Kidney epithelial cell (primary cell): Measurements from ENCODE around the gene TAS2R19. TPM values are rescaled to one million over a fixed set of nuclear protein-coding genes. Genes with fewer than 3 reads are reported as not detected.

Experiments used
- DNase-seq: peaks from one replicate; pipeline ENCODE4 v3.0.0-alpha.2; 2010; ENCODE audit warnings: low read depth
- H3K27me3 ChIP-seq: 2 replicates; pipeline ENCODE4 v1.6.0; 2011; ENCODE audit warnings: low read length; ENCODE audit not compliant: control insufficient read depth, insufficient read depth
- H3K36me3 ChIP-seq: 2 replicates; pipeline ENCODE4 v1.5.1; 2011; ENCODE audit warnings: low read length; ENCODE audit not compliant: control insufficient read depth, insufficient read depth
- H3K4me3 ChIP-seq: 2 replicates; pipeline ENCODE4 v1.5.1; 2011; ENCODE audit warnings: low read depth, mild to moderate bottlenecking, control low read depth, low read length
- total RNA-seq: library from RNA; depleted of rRNA; stranded (reverse); fragments of >200 nt; gene quantifications from 2 replicates; pipeline ENCODE4 v1.2.3, GENCODE V29; 2015
- TF ChIP-seq, protein P1 (sequence below): IDR thresholded peaks from 2 replicates; pipeline ENCODE4 v1.5.1; 2011; ENCODE audit warnings: mild to moderate bottlenecking, moderate library complexity, low read length, control low read depth, inconsistent platforms; ENCODE audit not compliant: insufficient read depth, poor library complexity, severe bottlenecking

TAS2R19 gene
- total RNA-seq, 1 donor from 2014 or later: not detected

DNA sequence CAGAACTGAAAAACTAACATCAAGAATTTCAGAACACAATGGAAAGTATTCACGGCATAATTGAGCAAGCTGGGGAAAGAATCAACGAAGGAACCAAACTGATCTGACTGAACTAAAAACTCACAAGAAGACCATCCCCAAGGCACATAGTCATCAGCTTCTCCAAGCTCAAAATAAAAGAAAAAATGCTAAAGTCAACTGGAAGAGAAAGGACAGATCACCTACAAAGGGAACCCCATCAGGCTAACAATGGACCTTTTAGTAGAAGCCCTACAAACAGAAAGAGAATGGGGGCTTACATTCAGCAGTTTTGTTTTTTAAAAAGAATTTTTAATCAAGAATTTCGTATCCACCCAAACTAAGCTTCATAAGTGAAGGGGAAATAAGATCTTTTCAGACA is 47.5 kb downstream of the TAS2R19 start:
- Histone ChIP-seq H3K27me3 (no peaks in the 10 kb centered on the region), H3K4me3 (no peak overlapping the region), H3K36me3 (no peaks in the 10 kb centered on the region)
- TF ChIP-seq, protein P1, sequence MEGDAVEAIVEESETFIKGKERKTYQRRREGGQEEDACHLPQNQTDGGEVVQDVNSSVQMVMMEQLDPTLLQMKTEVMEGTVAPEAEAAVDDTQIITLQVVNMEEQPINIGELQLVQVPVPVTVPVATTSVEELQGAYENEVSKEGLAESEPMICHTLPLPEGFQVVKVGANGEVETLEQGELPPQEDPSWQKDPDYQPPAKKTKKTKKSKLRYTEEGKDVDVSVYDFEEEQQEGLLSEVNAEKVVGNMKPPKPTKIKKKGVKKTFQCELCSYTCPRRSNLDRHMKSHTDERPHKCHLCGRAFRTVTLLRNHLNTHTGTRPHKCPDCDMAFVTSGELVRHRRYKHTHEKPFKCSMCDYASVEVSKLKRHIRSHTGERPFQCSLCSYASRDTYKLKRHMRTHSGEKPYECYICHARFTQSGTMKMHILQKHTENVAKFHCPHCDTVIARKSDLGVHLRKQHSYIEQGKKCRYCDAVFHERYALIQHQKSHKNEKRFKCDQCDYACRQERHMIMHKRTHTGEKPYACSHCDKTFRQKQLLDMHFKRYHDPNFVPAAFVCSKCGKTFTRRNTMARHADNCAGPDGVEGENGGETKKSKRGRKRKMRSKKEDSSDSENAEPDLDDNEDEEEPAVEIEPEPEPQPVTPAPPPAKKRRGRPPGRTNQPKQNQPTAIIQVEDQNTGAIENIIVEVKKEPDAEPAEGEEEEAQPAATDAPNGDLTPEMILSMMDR: no peak
- DNase-seq: no peak

Other genes starting within 250 kb of the TAS2R19 start
- not detected in 2 replicates for gene TAS2R7, start 220.0 kb downstream of the TAS2R19 start, total RNA-seq
- gene TAS2R8, start 215.3 kb downstream of the TAS2R19 start, total RNA-seq: 0.08 TPM in 1 of 2 replicates, not detected in the other
- gene TAS2R9, start 212.5 kb downstream of the TAS2R19 start, total RNA-seq: not detected in 2 replicates
- gene TAS2R10, start 196.3 kb downstream of the TAS2R19 start, total RNA-seq: 0.34 and 0.46 TPM in 2 replicates
- 0.38 and 0.55 TPM in 2 replicates for gene PRR4, start 173.1 kb downstream of the TAS2R19 start, total RNA-seq
- gene PRH1, start 138.4 kb downstream of the TAS2R19 start, total RNA-seq: 6.2 and 8.7 TPM in 2 replicates
- 0.21 and 0.89 TPM in 2 replicates for gene TAS2R13, start 113.1 kb downstream of the TAS2R19 start, total RNA-seq
- not detected in 2 replicates for gene PRH2, start 93.4 kb downstream of the TAS2R19 start, total RNA-seq
- 2.5 and 3.1 TPM in 2 replicates for gene TAS2R14, start 83.4 kb downstream of the TAS2R19 start, total RNA-seq
- gene TAS2R50, start 35.7 kb downstream of the TAS2R19 start, total RNA-seq: 0.41 and 0.96 TPM in 2 replicates
- gene TAS2R20, start 24.3 kb downstream of the TAS2R19 start, total RNA-seq: 0.41 and 1.0 TPM in 2 replicates
- gene TAS2R31, start 8.8 kb upstream of the TAS2R19 start, total RNA-seq: 0.84 and 2.6 TPM in 2 replicates
- gene TAS2R46, start 39.7 kb upstream of the TAS2R19 start, total RNA-seq: 0.33 and 0.41 TPM in 2 replicates
- not detected in 2 replicates for gene TAS2R43, start 69.7 kb upstream of the TAS2R19 start, total RNA-seq
- gene TAS2R30, start 112.0 kb upstream of the TAS2R19 start, total RNA-seq: 0.48 and 0.84 TPM in 2 replicates
- gene SMIM10L1, start 148.6 kb upstream of the TAS2R19 start, total RNA-seq: 12.1 and 13.2 TPM in 2 replicates
- gene TAS2R42, start 164.3 kb upstream of the TAS2R19 start, total RNA-seq: not detected in 2 replicates
- not detected in 2 replicates for gene PRB3, start 247.1 kb upstream of the TAS2R19 start, total RNA-seq